GM23338 (cell line): ENCODE measurements around the gene MYOF. TPM values are rescaled to one million over a fixed set of nuclear protein-coding genes. Genes with fewer than 3 reads are reported as not detected.

Experiments
- polyA plus RNA-seq: library from polyadenylated mRNA; unstranded; fragments of >200 nt; fragmentation: Nextera tagmentation; extraction: Ambion mirVana; gene quantifications from 2 replicates; pipeline ENCODE4 v1.2.1, GENCODE V29; 2016
- small RNA-seq: library from RNA; depleted of rRNA; stranded (forward); fragments of <200 nt; gene quantifications from one replicate; pipeline ENCODE3, GENCODE V24; 2014; ENCODE audit warnings: low replicate concordance
- total RNA-seq: library from RNA; depleted of rRNA; stranded (reverse); fragments of >200 nt; shearing (Covaris generic); gene quantifications from 2 replicates; pipeline ENCODE4 v1.2.3, GENCODE V29; 2014; rRNA removed

MYOF gene
- total and polyA plus RNA-seq, 2 experiments from 2014 or later = 0.82 to 1.4 TPM

Small RNA genes within 50 kb of the gene (small RNA-seq; reads per million reads assigned to genes)
- not detected for gene RNA5SP323

Other genes starting within 250 kb of the MYOF start
- 15.0 and 22.4 TPM in 2 replicates for gene CEP55, start 14.3 kb upstream of the MYOF start, total RNA-seq
- 12.4 and 13.2 TPM in 2 replicates for gene CEP55, start 14.3 kb upstream of the MYOF start, polyA plus RNA-seq
- gene FFAR4, start 84.3 kb upstream of the MYOF start, total RNA-seq = not detected in 2 replicates
- 0.06 TPM in 1 of 2 replicates, not detected in the other for gene FFAR4, start 84.3 kb upstream of the MYOF start, polyA plus RNA-seq
- gene RBP4, start 118.9 kb upstream of the MYOF start, total RNA-seq = 0.23 and 1.0 TPM in 2 replicates
- gene RBP4, start 118.9 kb upstream of the MYOF start, polyA plus RNA-seq = 0.47 and 0.79 TPM in 2 replicates
- not detected in 2 replicates for gene PDE6C, start 130.2 kb upstream of the MYOF start, total RNA-seq
- gene PDE6C, start 130.2 kb upstream of the MYOF start, polyA plus RNA-seq = 0.06 and 0.17 TPM in 2 replicates
- 12.1 and 51.5 TPM in 2 replicates for gene FRA10AC1, start 220.3 kb upstream of the MYOF start, total RNA-seq
- 34.3 and 35.4 TPM in 2 replicates for gene FRA10AC1, start 220.3 kb upstream of the MYOF start, polyA plus RNA-seq